Vagina (tissue), 2 donors: ENCODE results near the gene BSPRY.

Experiments
- POLR2AphosphoS5 ChIP-seq, 2 donors: sonication (generic); formaldehyde crosslinking; IDR thresholded peaks; one replicate each; pipeline ENCODE4 v1.9.0; 2017; ENCODE audit warnings: antibody characterized with exemption in 2 of 2, mild to moderate bottlenecking in 2 of 2, low read depth in 1 of 2; ENCODE audit not compliant: insufficient read depth in 1 of 2
- TF ChIP-seq, protein P1 (sequence below), 3 experiments: fragments of 450-650 bp in 2 of 3; fragments of 200-600 bp in 1 of 3; sonication (generic) in 1 of 3; IDR thresholded peaks; one replicate each; pipeline ENCODE4 v1.5.1; 2017 to 2019; ENCODE audit warnings: antibody characterized with exemption in 3 of 3, mild to moderate bottlenecking in 2 of 3, moderate library complexity in 2 of 3

DNA sequence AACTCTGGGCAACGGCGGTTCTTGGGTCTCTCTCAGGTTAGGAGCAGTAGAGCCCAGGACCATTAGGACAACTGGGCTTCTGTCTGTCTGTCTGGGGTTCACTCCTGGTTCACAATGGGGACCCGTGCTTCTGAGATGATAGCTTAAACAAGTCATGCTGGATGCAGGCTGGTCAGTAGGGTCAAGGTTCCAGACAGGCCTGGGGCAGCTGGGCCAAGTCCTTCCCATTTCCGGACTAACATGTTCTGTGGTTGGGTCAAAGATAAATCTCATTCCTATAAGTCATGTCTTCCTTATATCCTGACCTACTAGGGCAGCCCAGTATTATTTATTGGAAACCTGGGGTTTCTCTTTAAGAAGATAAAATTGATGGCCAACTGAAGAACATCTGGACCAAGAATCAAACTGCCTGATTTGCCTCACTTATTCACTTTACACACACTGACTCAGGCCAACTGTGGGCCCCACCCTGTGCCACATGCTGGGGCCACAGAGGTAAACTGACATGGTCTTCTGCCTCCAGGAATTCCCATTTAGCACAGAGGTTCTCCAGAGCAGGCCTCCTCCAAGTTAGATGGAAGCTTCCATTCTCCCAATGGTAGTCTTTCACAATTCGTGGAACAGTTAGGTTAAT is 19.1 kb downstream of the BSPRY start:
- TF ChIP-seq POLR2AphosphoS5 (IDR thresholded peaks at IDR 0.05; ENCODE audit: insufficient read depth in 1 of 2, low read depth in 1 of 2): no peak
- TF ChIP-seq, protein P1, sequence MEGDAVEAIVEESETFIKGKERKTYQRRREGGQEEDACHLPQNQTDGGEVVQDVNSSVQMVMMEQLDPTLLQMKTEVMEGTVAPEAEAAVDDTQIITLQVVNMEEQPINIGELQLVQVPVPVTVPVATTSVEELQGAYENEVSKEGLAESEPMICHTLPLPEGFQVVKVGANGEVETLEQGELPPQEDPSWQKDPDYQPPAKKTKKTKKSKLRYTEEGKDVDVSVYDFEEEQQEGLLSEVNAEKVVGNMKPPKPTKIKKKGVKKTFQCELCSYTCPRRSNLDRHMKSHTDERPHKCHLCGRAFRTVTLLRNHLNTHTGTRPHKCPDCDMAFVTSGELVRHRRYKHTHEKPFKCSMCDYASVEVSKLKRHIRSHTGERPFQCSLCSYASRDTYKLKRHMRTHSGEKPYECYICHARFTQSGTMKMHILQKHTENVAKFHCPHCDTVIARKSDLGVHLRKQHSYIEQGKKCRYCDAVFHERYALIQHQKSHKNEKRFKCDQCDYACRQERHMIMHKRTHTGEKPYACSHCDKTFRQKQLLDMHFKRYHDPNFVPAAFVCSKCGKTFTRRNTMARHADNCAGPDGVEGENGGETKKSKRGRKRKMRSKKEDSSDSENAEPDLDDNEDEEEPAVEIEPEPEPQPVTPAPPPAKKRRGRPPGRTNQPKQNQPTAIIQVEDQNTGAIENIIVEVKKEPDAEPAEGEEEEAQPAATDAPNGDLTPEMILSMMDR (IDR thresholded peaks at IDR 0.05): no peak
